HG03457 (cell line): ENCODE data around the gene POU2F3.

ENCODE experiments used
- ATAC-seq: cut with Tn5 transposase; IDR thresholded peaks from one replicate; pipeline ENCODE4 v1.9.1; 2021; ENCODE audit warnings: moderate number of reproducible peaks; ENCODE audit not compliant: unreplicated experiment

The POU2F3 gene

GRCh38 chr11:120281143-120281795, 41.3 kb downstream of the POU2F3 start:
- ATAC-seq, result no peak

GRCh38 chr11:120283124-120283523, 43.2 kb downstream of the POU2F3 start:
- no peak for ATAC-seq

- ATAC-seq, result no peak
Measured at GRCh38 chr11:120284272-120284671, 44.3 kb downstream of the POU2F3 start.

DNA sequence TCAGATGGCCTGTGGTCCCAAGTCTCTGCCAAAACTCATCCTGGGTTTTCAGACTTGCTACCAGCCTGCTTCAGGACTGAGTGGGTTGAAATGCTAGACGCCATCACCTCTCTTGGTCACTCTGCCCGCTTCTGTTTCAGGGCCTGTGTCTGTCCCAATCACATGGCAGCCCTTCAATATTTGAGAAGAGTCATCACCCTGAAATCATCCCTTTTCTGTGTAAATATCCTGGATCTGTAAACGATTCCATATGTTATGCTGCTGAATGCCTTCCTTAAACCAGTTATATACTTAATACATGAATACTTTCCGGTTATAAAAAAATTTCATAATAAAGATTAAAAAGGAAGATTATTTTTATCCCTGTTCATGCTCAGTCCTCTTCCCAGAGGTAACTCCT, 45.3 kb downstream of the POU2F3 start:
- ATAC-seq, result no peak

DNA sequence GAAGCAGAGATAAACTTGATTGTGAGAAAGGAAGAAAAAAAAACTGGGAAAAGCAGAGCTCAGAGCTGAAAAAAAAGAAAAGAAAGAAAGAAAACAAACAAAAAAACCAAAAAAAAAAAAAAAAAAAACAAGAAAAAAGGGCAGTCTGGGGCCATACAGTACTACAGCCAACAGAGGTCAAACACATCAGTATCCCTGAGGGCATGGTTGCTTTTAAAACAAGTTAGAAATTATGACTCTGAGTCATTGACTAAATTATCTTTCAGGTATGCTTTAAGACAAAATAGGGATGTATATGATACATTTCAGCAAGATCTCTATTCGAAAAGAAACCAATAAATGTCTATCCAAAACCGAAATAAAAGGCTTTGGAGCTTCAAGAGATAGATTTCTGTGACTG, 48.1 kb downstream of the POU2F3 start:
- ATAC-seq, result no peak

- ATAC-seq, result no peak
Measured at GRCh38 chr11:120289426-120289825, 49.5 kb downstream of the POU2F3 start.

- ATAC-seq, result no peak
Measured at GRCh38 chr11:120290956-120291355, 51.0 kb downstream of the POU2F3 start.

- no peak for ATAC-seq
Measured at GRCh38 chr11:120293038-120293800, 53.3 kb downstream of the POU2F3 start.

- ATAC-seq, result no peak
Measured at GRCh38 chr11:120294096-120294495, 54.2 kb downstream of the POU2F3 start.

GRCh38 chr11:120295099-120295498, 55.2 kb downstream of the POU2F3 start:
- no peak for ATAC-seq

GRCh38 chr11:120296554-120296953, 56.6 kb downstream of the POU2F3 start:
- ATAC-seq, result no peak

DNA sequence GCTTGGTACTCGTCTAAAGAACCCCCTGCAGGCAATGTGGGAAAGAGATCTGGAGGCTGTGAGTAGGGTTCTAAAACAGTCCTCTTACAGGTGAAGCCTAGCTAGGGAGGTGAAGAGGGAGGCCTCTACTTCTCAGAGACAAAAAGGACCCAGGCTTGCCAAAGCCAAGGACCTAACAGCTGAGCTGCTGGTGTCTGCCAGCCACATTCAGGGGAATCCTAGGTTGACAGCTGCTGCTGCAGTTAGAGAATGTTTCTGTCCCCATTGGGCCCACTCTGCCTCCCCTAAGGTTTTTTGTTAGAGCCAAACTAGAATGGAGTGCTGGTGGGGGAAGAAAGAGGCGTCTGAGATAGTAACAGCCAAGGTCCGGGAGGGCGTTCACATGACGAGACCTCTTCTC, 58.5 kb downstream of the POU2F3 start:
- ATAC-seq, result no peak

- no peak for ATAC-seq
Measured at GRCh38 chr11:120302001-120302805, 62.3 kb downstream of the POU2F3 start.

DNA sequence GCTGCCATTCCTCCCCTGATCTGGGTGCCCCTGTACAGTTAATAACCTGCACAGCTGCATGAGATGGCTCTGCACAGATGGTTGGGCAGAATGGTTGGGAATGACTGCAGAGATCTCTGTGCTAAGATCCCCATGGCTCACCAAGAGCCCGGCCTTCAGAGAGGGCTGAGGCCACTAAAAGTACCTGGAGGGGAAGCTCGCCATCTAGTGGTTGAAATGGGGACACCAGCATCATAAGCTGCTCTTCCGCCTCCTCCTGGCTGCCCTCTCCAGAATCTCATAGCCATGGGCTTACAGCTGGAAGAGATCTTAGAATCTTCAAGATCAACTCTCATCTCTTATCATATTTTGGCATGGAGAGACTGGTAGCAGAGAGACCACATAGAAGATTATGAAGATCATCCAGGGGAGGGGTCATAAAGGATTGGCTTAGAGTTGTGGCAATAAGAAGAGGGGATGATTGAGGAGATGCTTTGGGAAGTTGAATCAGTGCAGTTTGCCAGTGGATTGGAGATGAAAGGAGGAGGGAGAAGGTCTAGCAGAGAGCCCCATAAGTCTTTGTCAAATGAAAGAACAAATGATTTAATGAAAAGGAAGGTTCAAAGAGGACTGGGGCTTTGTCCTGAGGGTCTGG, 63.2 kb downstream of the POU2F3 start:
- ATAC-seq, result no peak

DNA sequence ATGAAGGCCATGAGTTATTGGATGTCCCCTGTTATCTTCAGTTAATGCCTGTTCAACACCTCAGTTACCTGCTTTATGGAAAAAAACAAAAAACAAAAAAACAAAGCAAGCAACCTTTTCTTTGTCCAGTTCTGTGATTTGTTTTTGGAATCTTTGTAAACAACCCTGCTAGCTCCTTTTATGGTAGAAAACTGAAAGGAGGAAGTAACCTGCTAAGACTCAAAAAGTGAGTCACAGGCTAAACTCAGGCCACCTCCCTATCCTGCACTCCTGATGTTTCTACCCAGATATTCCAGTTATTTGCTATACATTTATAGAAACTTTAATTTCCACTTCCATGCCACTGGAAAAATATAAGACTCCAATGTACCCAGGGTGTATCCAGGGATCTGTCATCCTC, 64.6 kb downstream of the POU2F3 start:
- ATAC-seq, result no peak

- no peak for ATAC-seq
Measured at GRCh38 chr11:120305286-120305685, 65.3 kb downstream of the POU2F3 start.

GRCh38 chr11:120306519-120307242, 66.7 kb downstream of the POU2F3 start:
- no peak for ATAC-seq

DNA sequence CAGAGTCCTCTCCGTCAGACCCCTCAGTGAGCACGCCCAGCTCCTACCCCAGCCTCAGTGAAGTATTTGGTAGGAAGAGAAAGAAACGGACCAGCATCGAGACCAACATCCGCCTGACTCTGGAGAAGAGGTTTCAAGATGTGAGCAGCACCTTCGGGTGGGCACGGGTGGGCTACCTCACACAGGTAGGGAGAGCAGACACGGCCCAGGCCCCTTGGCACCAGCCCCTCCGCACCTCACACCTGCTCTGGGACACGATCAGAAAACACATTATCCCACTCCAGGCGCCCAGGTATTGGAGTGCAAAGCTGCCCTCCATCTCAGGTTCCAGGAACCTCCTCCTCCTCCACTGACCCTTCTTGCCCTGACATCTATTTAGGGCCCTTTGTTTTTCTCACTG, 67.5 kb downstream of the POU2F3 start:
- ATAC-seq, result no peak

GRCh38 chr11:120308081-120308480, 68.1 kb downstream of the POU2F3 start:
- ATAC-seq, result no peak

DNA sequence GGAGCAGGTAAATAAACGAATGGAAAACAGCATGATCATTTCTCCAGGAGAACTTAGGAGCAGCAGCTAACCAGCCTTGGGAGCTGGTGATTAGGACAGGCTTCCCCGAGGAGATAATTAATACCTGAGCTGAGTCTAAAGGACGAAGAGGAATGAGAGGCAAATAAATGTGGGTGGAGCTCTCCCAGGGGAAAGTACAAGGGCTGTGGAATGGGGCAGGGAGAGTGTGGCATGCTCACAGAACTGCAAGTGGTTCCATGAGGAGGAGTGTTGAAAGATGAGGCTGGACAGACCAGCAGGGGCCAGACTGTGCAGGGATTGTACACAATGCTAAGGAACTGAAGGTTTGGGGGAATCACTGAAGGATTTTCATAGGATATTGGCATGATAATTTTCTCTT, 70.9 kb downstream of the POU2F3 start:
- no peak for ATAC-seq

DNA sequence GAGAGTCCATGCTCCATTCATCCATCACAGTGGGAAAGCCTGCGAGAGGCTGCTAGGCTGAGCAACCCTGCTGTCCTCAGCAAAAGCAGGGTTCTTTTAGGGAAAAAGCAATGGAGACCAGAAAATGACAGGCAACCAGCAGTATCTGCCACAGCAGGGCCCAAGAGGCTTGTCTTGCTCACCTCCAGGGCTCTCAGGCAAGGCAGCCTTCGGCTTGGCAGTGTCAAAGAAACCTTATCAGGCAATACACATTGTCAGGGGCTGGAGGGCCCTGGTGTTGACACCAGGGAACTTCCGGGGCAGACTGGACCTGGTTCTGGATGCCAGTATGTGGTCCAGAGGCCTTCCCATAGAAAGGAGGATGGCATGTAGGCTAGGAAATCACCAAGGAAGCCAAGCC, 74.9 kb downstream of the POU2F3 start:
- ATAC-seq, result no peak
